Gastrocnemius medialis (tissue), 4 donors: ENCODE results near the gene C16orf92.
A peak's percentile ranks its signal among the peaks of the same experiment; 100 is the strongest.

Source experiments
- POLR2A ChIP-seq, 2 donors: fragments of 450-650 bp; IDR thresholded peaks; one replicate each; pipeline ENCODE4 v1.6.1; 2017; ENCODE audit warnings: antibody characterized with exemption in 2 of 2, mild to moderate bottlenecking in 2 of 2, moderate library complexity in 2 of 2
- TF ChIP-seq, protein P1 (sequence below), 5 experiments: fragments of 450-650 bp in 3 of 5; fragments of 200-600 bp in 2 of 5; sonication (generic) in 2 of 5; IDR thresholded peaks in 4 of 5; conservative IDR thresholded peaks in 1 of 5; 1 replicate in 4 of 5; 2 replicates in 1 of 5; pipeline ENCODE4 v1.5.1; 2016 to 2019; ENCODE audit warnings: antibody characterized with exemption in 5 of 5, mild to moderate bottlenecking in 3 of 5, moderate library complexity in 3 of 5

GRCh38 chr16:30041841-30042240 lies 18.8 kb downstream of the C16orf92 start:
- TF ChIP-seq, protein P1, sequence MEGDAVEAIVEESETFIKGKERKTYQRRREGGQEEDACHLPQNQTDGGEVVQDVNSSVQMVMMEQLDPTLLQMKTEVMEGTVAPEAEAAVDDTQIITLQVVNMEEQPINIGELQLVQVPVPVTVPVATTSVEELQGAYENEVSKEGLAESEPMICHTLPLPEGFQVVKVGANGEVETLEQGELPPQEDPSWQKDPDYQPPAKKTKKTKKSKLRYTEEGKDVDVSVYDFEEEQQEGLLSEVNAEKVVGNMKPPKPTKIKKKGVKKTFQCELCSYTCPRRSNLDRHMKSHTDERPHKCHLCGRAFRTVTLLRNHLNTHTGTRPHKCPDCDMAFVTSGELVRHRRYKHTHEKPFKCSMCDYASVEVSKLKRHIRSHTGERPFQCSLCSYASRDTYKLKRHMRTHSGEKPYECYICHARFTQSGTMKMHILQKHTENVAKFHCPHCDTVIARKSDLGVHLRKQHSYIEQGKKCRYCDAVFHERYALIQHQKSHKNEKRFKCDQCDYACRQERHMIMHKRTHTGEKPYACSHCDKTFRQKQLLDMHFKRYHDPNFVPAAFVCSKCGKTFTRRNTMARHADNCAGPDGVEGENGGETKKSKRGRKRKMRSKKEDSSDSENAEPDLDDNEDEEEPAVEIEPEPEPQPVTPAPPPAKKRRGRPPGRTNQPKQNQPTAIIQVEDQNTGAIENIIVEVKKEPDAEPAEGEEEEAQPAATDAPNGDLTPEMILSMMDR (IDR thresholded peaks at IDR 0.05 in 4 of 5, conservative IDR thresholded peaks at IDR 0.05 in 1 of 5), result peak in 3 of 5 experiments; percentile 34 to 65 (median 48)
- TF ChIP-seq POLR2A (IDR thresholded peaks at IDR 0.05), result no peak
